H1 (cell line): ENCODE data around the gene ZNF423. TPM values are rescaled to one million over a fixed set of nuclear protein-coding genes. Genes with fewer than 3 reads are reported as not detected.

Experiments used
- CTCF ChIA-PET: fragments of 300-600 bp; sonication (Branson Sonifier 250); formaldehyde crosslinking; loops from one replicate; lab custom pipeline; 2021; ENCODE audit not compliant: partially characterized antibody; lab: Charles Lee
- POLR2A ChIA-PET: fragments of 300-600 bp; sonication (Branson Sonifier 250); formaldehyde crosslinking; loops from one replicate; lab custom pipeline; 2021; ENCODE audit warnings: inconsistent platforms; ENCODE audit not compliant: partially characterized antibody; lab: Charles Lee
- DNase-seq, 2 experiments: peaks; one replicate each; pipeline versions ENCODE4 v3.0.0 to v3.0.0-alpha.2; 2010 to 2022; ENCODE audit warnings: low spot score in 2 of 2, low read depth in 1 of 2, mixed read lengths in 1 of 2
- FAIRE-seq: peaks from 2 replicates; lab custom pipeline; 2011; peaks lifted over from hg19 to GRCh38; lab: Jason Lieb, UNC
- H2AFZ ChIP-seq: 2 replicates; pipeline ENCODE4 v1.8.1; 2012; ENCODE audit warnings: low read length, inconsistent platforms
- H2AK5ac ChIP-seq: 2 replicates; pipeline ENCODE4 v1.6.1; 2013; ENCODE audit warnings: low read depth, low read length
- H2BK120ac ChIP-seq: replicated peaks from 2 replicates; pipeline ENCODE3; 2013; ENCODE audit warnings: low read depth, low read length, inconsistent platforms
- H2BK12ac ChIP-seq: 2 replicates; pipeline ENCODE4 v1.6.1; 2013; ENCODE audit warnings: low read depth, low read length
- H2BK15ac ChIP-seq: 2 replicates; pipeline ENCODE4 v1.6.1; 2013; ENCODE audit warnings: low read length
- H2BK20ac ChIP-seq: 2 replicates; pipeline ENCODE4 v1.6.1; 2013; ENCODE audit warnings: low read length
- H2BK5ac ChIP-seq: 2 replicates; pipeline ENCODE4 v1.6.1; 2013; ENCODE audit warnings: low read depth, low read length
- H3K14ac ChIP-seq: 2 replicates; pipeline ENCODE4 v1.6.1; 2013; ENCODE audit warnings: inconsistent platforms; ENCODE audit not compliant: insufficient read length
- H3K18ac ChIP-seq: 2 replicates; pipeline ENCODE4 v1.6.1; 2013; ENCODE audit warnings: low read length; ENCODE audit errors: extremely low read depth
- H3K23ac ChIP-seq: 2 replicates; pipeline ENCODE4 v1.6.1; 2013; ENCODE audit warnings: inconsistent platforms; ENCODE audit not compliant: insufficient read length
- H3K23me2 ChIP-seq: 2 replicates; pipeline ENCODE4 v1.6.1; 2013; ENCODE audit warnings: low read depth, low read length
- H3K27ac ChIP-seq: 2 replicates; pipeline ENCODE4 v1.6.1; 2011; ENCODE audit warnings: low read depth, low read length, inconsistent platforms
- H3K27me3 ChIP-seq, 4 experiments: replicated peaks in 1 of 4; 1 replicate in 1 of 4; 2 replicates in 3 of 4; pipeline versions ENCODE4 v1.6.1 to v1.8.1; 2011 to 2013; ENCODE audit warnings: low read length in 3 of 4, mild to moderate bottlenecking in 3 of 4, inconsistent platforms in 2 of 4, mixed read lengths in 2 of 4, moderate library complexity in 1 of 4; ENCODE audit not compliant: control insufficient read depth in 3 of 4, insufficient read depth in 3 of 4; ENCODE audit errors: extremely low read depth in 1 of 4
- H3K36me3 ChIP-seq, 4 experiments: 2 replicates each; pipeline versions ENCODE4 v1.6.1 to v1.8.1; 2011 to 2013; ENCODE audit warnings: mild to moderate bottlenecking in 4 of 4, low read length in 3 of 4, moderate library complexity in 2 of 4, control low read depth in 1 of 4, inconsistent platforms in 1 of 4; ENCODE audit not compliant: insufficient read depth in 4 of 4, control insufficient read depth in 2 of 4
- H3K4ac ChIP-seq: replicated peaks from 2 replicates; pipeline ENCODE3; 2013; ENCODE audit warnings: low read length, low read depth, mixed read lengths, inconsistent platforms; ENCODE audit not compliant: insufficient read length
- H3K4me1 ChIP-seq, 4 experiments: replicated peaks in 1 of 4; 1 replicate in 1 of 4; 2 replicates in 3 of 4; pipeline versions ENCODE4 v1.6.1 to v1.8.1; 2011 to 2013; ENCODE audit warnings: low read length in 3 of 4, inconsistent platforms in 2 of 4, mixed read lengths in 1 of 4; ENCODE audit not compliant: insufficient read depth in 4 of 4, control insufficient read depth in 3 of 4
- H3K4me2 ChIP-seq, 2 experiments: 2 replicates each; pipeline versions ENCODE4 v1.6.1 to v1.8.1; 2011 to 2013; ENCODE audit warnings: low read depth in 2 of 2, low read length in 2 of 2, control low read depth in 1 of 2, inconsistent platforms in 1 of 2, mild to moderate bottlenecking in 1 of 2; ENCODE audit not compliant: insufficient read depth in 1 of 2
- H3K4me3 ChIP-seq, 4 experiments: fragments of 200-600, 300-600 bp in 1 of 4; sonication (generic), shearing (Covaris generic), sonication (Bioruptor Twin) in 1 of 4; 2 replicates each; pipeline versions ENCODE4 v1.5.1 to v1.8.1; 2011 to 2016; ENCODE audit warnings: low read length in 4 of 4, low read depth in 3 of 4, control low read depth in 2 of 4, inconsistent platforms in 2 of 4, mild to moderate bottlenecking in 2 of 4, mixed read lengths in 1 of 4, moderate library complexity in 1 of 4; ENCODE audit not compliant: insufficient read depth in 2 of 4; ENCODE audit errors: extremely low read depth in 1 of 4
- H3K56ac ChIP-seq: replicated peaks from 2 replicates; pipeline ENCODE3; 2013; ENCODE audit warnings: low read depth, mild to moderate bottlenecking, mixed read lengths, low read length, inconsistent platforms; ENCODE audit not compliant: insufficient read length
- H3K79me1 ChIP-seq: 2 replicates; pipeline ENCODE4 v1.6.1; 2013; ENCODE audit warnings: low read depth, low read length, control low read depth
- H3K79me2 ChIP-seq, 2 experiments: 2 replicates each; pipeline versions ENCODE4 v1.6.1 to v1.8.1; 2012 to 2013; ENCODE audit warnings: low read length in 2 of 2, mild to moderate bottlenecking in 2 of 2, inconsistent platforms in 1 of 2; ENCODE audit not compliant: insufficient read depth in 2 of 2, control insufficient read depth in 1 of 2
- H3K9ac ChIP-seq, 4 experiments: replicated peaks in 1 of 4; 1 replicate in 1 of 4; 2 replicates in 3 of 4; pipeline versions ENCODE4 v1.6.1 to v1.8.1; 2011 to 2013; ENCODE audit warnings: low read depth in 3 of 4, low read length in 3 of 4, control low read depth in 2 of 4, mild to moderate bottlenecking in 2 of 4, moderate library complexity in 2 of 4, inconsistent platforms in 1 of 4; ENCODE audit errors: extremely low read depth in 1 of 4
- H3K9me3 ChIP-seq, 2 experiments: 2 replicates each; pipeline versions ENCODE4 v1.6.1 to v1.8.1; 2012 to 2013; ENCODE audit warnings: mild to moderate bottlenecking in 2 of 2, moderate library complexity in 2 of 2, control low read depth in 1 of 2, inconsistent platforms in 1 of 2, low read depth in 1 of 2, low read length in 1 of 2, mixed read lengths in 1 of 2; ENCODE audit not compliant: insufficient read depth in 2 of 2
- H4K20me1 ChIP-seq, 2 experiments: replicated peaks in 1 of 2; 2 replicates each; pipeline versions ENCODE3 to v1.8.1; 2011 to 2013; ENCODE audit warnings: inconsistent platforms in 2 of 2, low read length in 2 of 2, mild to moderate bottlenecking in 1 of 2; ENCODE audit not compliant: insufficient read depth in 2 of 2, control insufficient read depth in 1 of 2
- H4K5ac ChIP-seq: 2 replicates; pipeline ENCODE4 v1.6.1; 2013; ENCODE audit warnings: low read length, low read depth, mixed read lengths, inconsistent platforms; ENCODE audit not compliant: insufficient read length
- H4K8ac ChIP-seq: 2 replicates; pipeline ENCODE4 v1.8.0; 2013; ENCODE audit warnings: mild to moderate bottlenecking, moderate library complexity, low read length, inconsistent platforms; ENCODE audit not compliant: insufficient read depth; ENCODE audit errors: extremely low read depth
- H4K91ac ChIP-seq: replicated peaks from 2 replicates; pipeline ENCODE3; 2013; ENCODE audit warnings: low read length, mixed read lengths, inconsistent platforms; ENCODE audit not compliant: insufficient read length
- BACH1 ChIP-seq: IDR thresholded peaks from 2 replicates; pipeline ENCODE4 v1.6.1; 2012; ENCODE audit warnings: low read length, improper control_type of control experiment
- CBX8 ChIP-seq: fragments of 300-800, 300-1000 bp; sonication (generic); IDR thresholded peaks from 2 replicates; pipeline ENCODE4 v1.7.1; 2016; ENCODE audit warnings: low read depth, low read length, borderline replicate concordance
- CHD1 ChIP-seq: IDR thresholded peaks from 2 replicates; pipeline ENCODE4 v1.6.1; 2012; ENCODE audit warnings: low read depth, low read length, improper control_type of control experiment
- CHD2 ChIP-seq: IDR thresholded peaks from 2 replicates; pipeline ENCODE4 v1.6.1; 2012; ENCODE audit warnings: low read length, improper control_type of control experiment
- CREB1 ChIP-seq: IDR thresholded peaks from 2 replicates; pipeline ENCODE4 v1.6.1; 2012; ENCODE audit warnings: inconsistent platforms
- CTBP2 ChIP-seq: IDR thresholded peaks from 2 replicates; pipeline ENCODE4 v1.7.0; 2011; ENCODE audit warnings: borderline replicate concordance, mild to moderate bottlenecking, moderate library complexity, mixed read lengths, low read length; ENCODE audit not compliant: insufficient read depth, insufficient read length
- FOSL1 ChIP-seq: IDR thresholded peaks from 2 replicates; pipeline ENCODE4 v1.6.1; 2011; ENCODE audit warnings: mild to moderate bottlenecking, low read depth, low read length, moderate library complexity; ENCODE audit not compliant: insufficient read depth
- MAX ChIP-seq: IDR thresholded peaks from 2 replicates; pipeline ENCODE4 v1.6.1; 2012; ENCODE audit warnings: inconsistent platforms
- RBBP5 ChIP-seq: IDR thresholded peaks from 2 replicates; pipeline ENCODE4 v1.7.1; 2012; ENCODE audit warnings: low read depth, mild to moderate bottlenecking, inconsistent platforms, low read length, moderate library complexity, borderline replicate concordance
- SIX5 ChIP-seq: IDR thresholded peaks from 2 replicates; pipeline ENCODE4 v1.6.1; 2011; ENCODE audit warnings: mild to moderate bottlenecking, low read depth, low read length
- YY1 ChIP-seq: IDR thresholded peaks from 2 replicates; pipeline ENCODE4 v1.6.1; 2011; ENCODE audit warnings: low read depth, mild to moderate bottlenecking, low read length
- WGBS, 2 experiments: shearing (Covaris generic) in 1 of 2; methylation state at CpG; one replicate each; pipeline versions ENCODE4 v1.1.6 to v1.1.7; 2013 to 2015; ENCODE audit warnings: low lambda C conversion rate in 2 of 2, mixed read lengths in 2 of 2, inconsistent platforms in 1 of 2, low coverage in 1 of 2, missing lambda C conversion rate in 1 of 2; ENCODE audit not compliant: insufficient replicate concordance in 2 of 2, insufficient coverage in 1 of 2, insufficient read length in 1 of 2; ENCODE audit errors: extremely low coverage in 1 of 2, missing lambda C conversion rate in 1 of 2; 5-methylcytosine and 5-hydroxymethylcytosine counted together
- polyA plus RNA-seq, 7 experiments: library from polyadenylated mRNA; depleted of rRNA in 3 of 7; stranded (reverse) in 5 of 7; unstranded in 2 of 7; fragments of >200 nt in 5 of 7; fragments of 200-250 nt in 2 of 7; gene quantifications; 1 replicate in 5 of 7; 2 replicates in 1 of 7; 4 replicates in 1 of 7; pipeline versions ENCODE4 v1.2.1 to v1.2.3, GENCODE V29; 2011 to 2013; ENCODE audit warnings: missing spikeins in 2 of 7, mixed read lengths in 2 of 7
- total RNA-seq: library from RNA; stranded (reverse); fragmentation: NEBNext Ultra II Directional; extraction: Animal tissue kit (Norgen Biotek cat#: 25700); gene quantifications from 2 replicates; pipeline ENCODE4 v1.2.1, GENCODE V29; 2021

Gene ZNF423
- total and polyA plus RNA-seq, 2 of the 8 experiments (the other 6 are each of a cell fraction or from before 2014, with no cell fraction given), result 38.2 to 52.3 TPM

- H4K8ac ChIP-seq, result no peak overlapping the region
- FAIRE-seq (no peak), DNase-seq (no peak)
- no peak overlapping the region for H3K23ac ChIP-seq
- peaks cover 42% of the 10 kb centered on the region for H3K79me1 ChIP-seq
- no peak overlapping the region for H2AFZ ChIP-seq
- H3K9ac ChIP-seq, result no peak overlapping the region
- no peak overlapping the region for H2BK120ac ChIP-seq
- 81% methylated on average over 11 of the region's 13 CpGs; no CpG with 5 or more reads in 1 of the 2 experiments for WGBS, 2 experiments
- peak overlapping the region in 1 of 4 experiments; percentile 29; a peak in 1 of 8 replicates for H3K4me3 ChIP-seq
- H3K56ac ChIP-seq, result no peak overlapping the region
- H3K4ac ChIP-seq, result no peak overlapping the region
- peak overlapping the region; percentile 61; the same call in 1 of the 2 replicates for H2BK20ac ChIP-seq
- H4K5ac ChIP-seq, result peak overlapping the region; percentile 11
- no peaks in the 10 kb centered on the region for H3K27me3 ChIP-seq
- POLR2A ChIA-PET, result interaction anchor here (1.2 to 3.6 kb wide), 5 partner anchors 9 to 23 kb away, joined by 3 to 9 read pairs (median 6); no protein-coding TSS in a partner anchor
- no peak overlapping the region for H3K14ac ChIP-seq
- peak overlapping the region; percentile 56 for H3K18ac ChIP-seq
- H3K79me2 ChIP-seq, result peaks cover 0 to 93% of the 10 kb centered on the region in 2 experiments; a peak in 2 of 4 replicates
- peak overlapping the region; percentile 37 to 47; a peak in 3 of 4 replicates for H3K4me2 ChIP-seq
- peaks cover 3% of the 10 kb centered on the region; the same call in 1 of the 2 replicates for H3K23me2 ChIP-seq
- peak overlapping the region; percentile 97 for H2AK5ac ChIP-seq
- H3K4me1 ChIP-seq, result peaks cover 5 to 58% (median 50%) of the 10 kb centered on the region in 4 experiments
- peaks cover 19 to 20% of the 10 kb centered on the region in 2 experiments for H4K20me1 ChIP-seq
- H4K91ac ChIP-seq, result peak overlapping the region; percentile 5
- peak overlapping the region; percentile 63; the same call in 1 of the 2 replicates for H2BK12ac ChIP-seq
- CTCF ChIA-PET, result interaction anchor here (1.0 to 1.6 kb wide), 4 partner anchors 10 to 154 kb away, joined by 3 to 4 read pairs (median 3); no protein-coding TSS in a partner anchor
- H3K9me3 ChIP-seq, result no peaks in the 10 kb centered on the region
- H3K27ac ChIP-seq, result no peak overlapping the region
- peak overlapping the region; percentile 90 for H2BK15ac ChIP-seq
- H2BK5ac ChIP-seq, result peak overlapping the region; percentile 46; the same call in 1 of the 2 replicates
- no peaks in the 10 kb centered on the region for H3K36me3 ChIP-seq
- TF ChIP-seq BACH1 (no peak), MAX (no peak), SIX5 (no peak), FOSL1 (no peak), CHD1 (no peak), CBX8 (no peak), YY1 (no peak), CHD2 (no peak), CREB1 (no peak), CTBP2 (no peak), RBBP5 (no peak)
Measured at GRCh38 chr16:49833796-49834530, 21.9 kb downstream of the ZNF423 start.
